Mesothelial cell of epicardium (in vitro differentiated cells): ENCODE results near the gene GNB3. TPM values are rescaled to one million over a fixed set of nuclear protein-coding genes. Genes with fewer than 3 reads are reported as not detected.

Experiments used
- DNase-seq, 2 experiments: peaks; one replicate each; pipeline ENCODE4 v3.0.0; 2021; ENCODE audit warnings: low spot score in 2 of 2; ENCODE audit not compliant: unreplicated experiment in 2 of 2
- H3K27ac Mint-ChIP-seq: 2 replicates; pipeline ENCODE4 v1.8.0; 2021; ENCODE audit warnings: mixed read lengths
- H3K27me3 Mint-ChIP-seq: 2 replicates; pipeline ENCODE4 v1.8.0; 2021; ENCODE audit warnings: low read depth, mixed read lengths
- H3K36me3 Mint-ChIP-seq: 2 replicates; pipeline ENCODE4 v1.8.0; 2021; ENCODE audit warnings: mixed read lengths
- H3K4me1 Mint-ChIP-seq: 2 replicates; pipeline ENCODE4 v1.8.0; 2021; ENCODE audit warnings: mixed read lengths
- H3K4me3 Mint-ChIP-seq: 2 replicates; pipeline ENCODE4 v1.8.0; 2021; ENCODE audit warnings: mild to moderate bottlenecking, moderate library complexity, mixed read lengths
- H3K9me3 Mint-ChIP-seq: 2 replicates; pipeline ENCODE4 v1.8.0; 2021; ENCODE audit warnings: mixed read lengths
- CTCF ChIP-seq: fragments of 200-600 bp; sonication (generic); IDR thresholded peaks from one replicate; pipeline ENCODE4 v1.5.0; 2021; ENCODE audit warnings: antibody characterized with exemption; ENCODE audit not compliant: unreplicated experiment
- total RNA-seq: library from RNA; stranded (reverse); gene quantifications from 3 replicates; pipeline ENCODE4 v1.2.1, GENCODE V29; 2021

Gene GNB3
- total RNA-seq: 22.9 to 24.3 TPM (median 23.0 TPM) in 3 replicates

GRCh38 chr12:6840761-6841515 is at the start of gene GNB3:
Gene GNB3 (plus strand): TSS chr12:6840925. CDS start chr12:6841288, 363 bp downstream.
- DNase-seq: no peak
- Mint-ChIP-seq H3K9me3 (no peaks in the 10 kb centered on the region), H3K36me3 (peaks cover 21% of the 10 kb centered on the region), H3K4me1 (peaks cover 4% of the 10 kb centered on the region), H3K27ac (no peak within 1 kb of the TSS), H3K4me3 (no peak within 1 kb of the TSS), H3K27me3 (no peaks in the 10 kb centered on the region)
- no peak for TF ChIP-seq CTCF

- Mint-ChIP-seq H3K27ac (peak overlapping the region; percentile 91), H3K27me3 (peaks cover 2% of the 10 kb centered on the region), H3K36me3 (no peaks in the 10 kb centered on the region), H3K4me3 (peak overlapping the region; percentile 47), H3K4me1 (peaks cover 26% of the 10 kb centered on the region), H3K9me3 (no peaks in the 10 kb centered on the region)
- DNase-seq: no peak
- no peak for TF ChIP-seq CTCF
Observed at GRCh38 chr12:6791931-6792520, 48.7 kb upstream of the GNB3 start.

- H3K4me3 Mint-ChIP-seq: peak overlapping the region; percentile 47
- H3K9me3 Mint-ChIP-seq: no peaks in the 10 kb centered on the region
Observed at GRCh38 chr12:6792522-6793201, 48.1 kb upstream of the GNB3 start.

GRCh38 chr12:6795088-6795487 is 45.6 kb upstream of the GNB3 start:
- no peaks in the 10 kb centered on the region for H3K36me3 Mint-ChIP-seq
- TF ChIP-seq CTCF: no peak
- no peak for DNase-seq
- no peak overlapping the region for H3K4me3 Mint-ChIP-seq
- no peaks in the 10 kb centered on the region for H3K9me3 Mint-ChIP-seq
- H3K4me1 Mint-ChIP-seq: peaks cover 28% of the 10 kb centered on the region
- H3K27me3 Mint-ChIP-seq: peaks cover 2% of the 10 kb centered on the region
- H3K27ac Mint-ChIP-seq: no peak overlapping the region

More at GRCh38 chr12:6792522-6793201, 48.1 kb upstream of the GNB3 start:
- no peak for TF ChIP-seq CTCF
- Mint-ChIP-seq H3K36me3 (no peaks in the 10 kb centered on the region), H3K27me3 (peaks cover 2% of the 10 kb centered on the region), H3K27ac (peak overlapping the region; percentile 91), H3K4me1 (peaks cover 33% of the 10 kb centered on the region)
- peak in 1 of 2 experiments; percentile 42 for DNase-seq

- peaks cover 28% of the 10 kb centered on the region for H3K4me1 Mint-ChIP-seq
- no peaks in the 10 kb centered on the region for H3K9me3 Mint-ChIP-seq
- no peak for TF ChIP-seq CTCF
- no peak overlapping the region for H3K4me3 Mint-ChIP-seq
- H3K27ac Mint-ChIP-seq: no peak overlapping the region
- H3K36me3 Mint-ChIP-seq: no peaks in the 10 kb centered on the region
- no peak for DNase-seq
- peaks cover 2% of the 10 kb centered on the region for H3K27me3 Mint-ChIP-seq
Observed at GRCh38 chr12:6796576-6796975, 44.1 kb upstream of the GNB3 start.
